RPMI8226 (cell line): ENCODE data around the gene IMMP2L.

Experiments used
- DNase-seq: peaks from one replicate; pipeline ENCODE4 v3.0.0-alpha.2; 2015

The IMMP2L gene

DNA sequence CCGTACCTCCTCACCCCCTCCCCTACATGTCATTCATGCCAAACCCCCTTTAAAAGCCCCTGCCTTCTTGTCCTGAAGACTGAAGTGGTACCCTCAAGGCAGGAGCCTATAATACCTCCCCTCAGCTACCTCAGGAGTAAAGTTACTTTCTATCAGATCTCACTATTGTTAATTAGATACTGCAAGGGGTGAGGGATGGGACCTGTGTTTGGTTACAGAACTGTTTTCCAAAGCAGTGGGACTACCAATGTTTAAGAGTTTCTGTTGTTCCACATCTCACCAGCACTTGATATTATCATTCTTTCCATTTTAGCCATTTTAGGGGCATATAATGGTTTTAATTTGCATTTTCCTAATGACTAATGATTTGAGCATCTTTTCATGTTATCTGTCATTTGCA is 668.2 kb downstream of the IMMP2L start:
- DNase-seq, result no peak

- no peak for DNase-seq
Measured at GRCh38 chr7:110891197-110891596, 671.1 kb downstream of the IMMP2L start.

- no peak for DNase-seq
Measured at GRCh38 chr7:110890101-110890500, 672.2 kb downstream of the IMMP2L start.

DNA sequence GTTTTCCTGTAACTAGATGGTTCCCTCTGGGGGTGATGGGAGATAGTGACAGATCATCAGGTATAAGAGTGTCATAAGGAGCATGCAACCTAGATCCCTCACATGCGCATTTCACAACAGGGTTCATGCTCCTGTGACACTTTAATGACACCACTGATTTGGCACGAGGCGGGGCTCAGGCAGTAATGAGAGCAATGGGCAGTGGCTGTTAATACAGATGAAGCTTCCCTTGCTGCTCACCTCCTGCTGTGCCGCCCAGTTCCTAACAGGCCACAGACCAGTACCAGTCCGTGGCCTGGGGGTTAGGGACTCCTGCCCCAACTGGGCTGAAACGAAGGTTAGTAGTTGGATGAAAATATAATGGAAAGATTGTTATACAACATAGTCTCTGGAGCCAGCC is 673.0 kb downstream of the IMMP2L start:
- no peak for DNase-seq

- DNase-seq, result no peak
Measured at GRCh38 chr7:110888641-110889040, 673.7 kb downstream of the IMMP2L start.

DNA sequence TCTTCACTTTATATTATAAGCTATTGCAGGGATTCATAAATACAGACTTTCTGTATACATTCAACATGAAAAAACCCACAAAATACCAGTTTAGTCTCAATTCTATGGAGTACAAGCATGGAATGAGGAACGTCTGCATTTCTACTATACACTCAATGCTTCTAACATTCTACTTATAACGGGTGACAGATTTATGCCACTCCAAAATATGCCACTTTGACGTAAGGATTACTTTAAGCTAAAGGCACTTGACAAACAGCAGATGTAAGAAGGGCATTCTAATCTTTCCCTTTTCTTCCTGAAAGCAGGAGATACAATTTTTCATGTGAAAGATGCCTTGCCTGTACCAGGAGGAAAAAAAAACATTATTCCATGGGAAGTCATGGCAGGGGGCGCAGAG is 676.8 kb downstream of the IMMP2L start:
- DNase-seq, result no peak

DNA sequence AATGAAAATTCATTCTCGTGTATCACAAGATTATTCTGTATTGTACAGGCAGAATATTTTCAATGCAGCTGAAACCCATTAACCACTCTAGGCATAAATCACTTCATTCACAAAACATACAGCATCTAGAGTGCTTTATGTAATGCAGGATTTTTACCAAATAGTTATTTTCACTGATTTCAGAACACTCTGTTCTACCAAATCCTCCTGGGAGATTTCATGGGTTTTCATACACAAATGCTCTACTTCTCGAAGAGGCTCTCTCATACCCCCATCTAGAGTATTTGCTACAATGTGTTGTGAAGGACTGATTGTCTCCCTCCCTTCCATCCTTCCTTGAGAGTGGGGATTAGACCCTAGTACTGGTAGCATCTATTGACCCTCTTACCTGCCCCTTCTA is 680.6 kb downstream of the IMMP2L start:
- no peak for DNase-seq

- DNase-seq, result no peak
Measured at GRCh38 chr7:110880971-110881370, 681.3 kb downstream of the IMMP2L start.

DNA sequence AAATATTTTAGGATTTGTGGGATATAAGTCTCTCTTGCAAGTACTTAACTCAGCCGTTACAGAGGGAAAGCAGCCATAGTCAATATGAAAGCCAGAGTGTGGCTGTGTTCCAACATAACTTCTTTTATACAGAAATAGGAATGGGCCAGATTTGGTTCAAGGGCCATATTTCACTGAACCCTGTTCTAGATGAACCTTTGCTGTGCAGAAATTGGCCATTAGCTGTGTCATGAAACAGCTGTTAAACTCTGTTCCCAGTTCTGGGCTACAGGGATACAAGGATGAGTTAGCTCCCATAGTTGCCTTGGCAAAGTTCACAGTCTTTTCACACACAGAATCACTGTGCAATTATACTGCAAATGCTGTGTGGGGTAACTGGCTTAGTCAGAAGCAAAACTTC is 685.3 kb downstream of the IMMP2L start:
- no peak for DNase-seq

DNA sequence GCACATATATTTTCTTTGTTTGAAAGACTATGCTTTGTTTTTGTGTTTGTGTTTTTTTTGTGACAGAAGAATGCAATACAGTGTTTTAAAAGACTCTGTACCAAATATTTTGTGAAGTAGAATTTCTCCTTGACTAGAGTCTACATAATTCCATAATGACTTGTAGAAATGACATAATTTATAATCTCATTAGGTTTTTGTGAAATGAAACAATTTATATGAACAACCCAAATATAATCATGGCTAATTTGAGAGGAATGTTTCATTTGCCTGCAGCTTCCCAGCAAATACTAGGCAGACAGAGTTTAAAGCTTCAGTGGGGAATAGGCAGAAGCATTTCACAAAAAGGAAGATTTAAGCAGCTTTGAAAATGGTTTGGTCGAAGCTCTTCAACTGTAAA is 686.9 kb downstream of the IMMP2L start:
- DNase-seq, result no peak

DNA sequence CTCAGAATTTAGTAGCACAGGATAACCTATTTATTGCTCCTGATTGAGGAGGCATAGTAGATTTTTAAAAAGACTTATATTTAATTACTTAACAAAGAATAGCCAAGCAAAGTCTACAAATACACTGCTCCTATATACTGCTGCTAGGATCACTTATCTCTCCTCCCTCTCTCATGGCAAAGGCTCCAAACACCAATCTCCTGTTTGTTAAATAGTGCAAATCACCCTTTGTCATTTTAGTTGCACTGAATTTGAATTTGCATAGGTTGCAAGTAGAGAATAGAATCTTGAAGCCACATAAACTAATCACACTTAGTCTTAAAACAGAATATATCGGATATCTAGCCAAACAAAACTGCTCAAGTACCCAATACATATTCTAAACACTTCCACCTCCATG is 690.4 kb downstream of the IMMP2L start:
- no peak for DNase-seq

DNA sequence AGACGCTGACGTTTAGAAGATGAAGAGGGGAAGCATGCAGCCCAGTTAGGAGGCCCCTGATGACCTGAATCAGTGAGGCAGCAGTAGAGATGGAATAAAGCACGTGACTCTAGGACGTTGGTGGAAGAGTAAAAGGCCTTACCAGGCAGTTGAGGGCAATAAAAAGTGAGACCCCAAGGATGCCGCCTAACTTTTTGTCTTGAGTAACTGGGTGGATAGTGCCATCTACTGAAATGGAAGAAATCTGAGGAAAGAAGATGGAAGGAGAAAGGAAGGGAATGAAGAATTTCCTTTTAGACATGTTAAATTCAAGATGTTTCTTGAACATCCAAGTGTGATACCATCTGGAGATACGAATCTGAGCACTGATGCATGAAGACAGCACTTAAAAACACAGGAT is 691.4 kb downstream of the IMMP2L start:
- no peak for DNase-seq

DNA sequence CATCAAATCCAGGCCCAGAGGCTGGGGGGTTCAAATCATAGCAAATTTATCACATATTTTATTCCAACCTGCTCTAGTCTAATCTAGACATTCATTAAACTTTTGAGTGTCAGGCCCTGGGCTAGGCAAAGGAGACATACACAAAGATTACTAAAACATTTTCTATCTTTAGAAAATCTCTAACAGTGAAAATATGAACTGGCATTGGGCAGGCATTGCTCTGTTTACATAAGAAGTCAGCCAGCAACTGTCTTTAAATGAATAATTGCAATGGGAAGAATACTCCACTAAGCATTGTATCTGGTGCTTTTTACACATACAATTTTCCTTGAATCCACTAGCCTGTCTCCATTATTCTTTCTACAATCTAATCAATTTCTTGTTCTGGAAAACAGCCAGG is 693.8 kb downstream of the IMMP2L start:
- DNase-seq, result no peak

- no peak for DNase-seq
Measured at GRCh38 chr7:110867771-110868170, 694.5 kb downstream of the IMMP2L start.

GRCh38 chr7:110863258-110863657 is 699.0 kb downstream of the IMMP2L start:
- no peak for DNase-seq

- no peak for DNase-seq
Measured at GRCh38 chr7:110861163-110861562, 701.1 kb downstream of the IMMP2L start.

- DNase-seq, result no peak
Measured at GRCh38 chr7:110857106-110857505, 705.2 kb downstream of the IMMP2L start.

DNA sequence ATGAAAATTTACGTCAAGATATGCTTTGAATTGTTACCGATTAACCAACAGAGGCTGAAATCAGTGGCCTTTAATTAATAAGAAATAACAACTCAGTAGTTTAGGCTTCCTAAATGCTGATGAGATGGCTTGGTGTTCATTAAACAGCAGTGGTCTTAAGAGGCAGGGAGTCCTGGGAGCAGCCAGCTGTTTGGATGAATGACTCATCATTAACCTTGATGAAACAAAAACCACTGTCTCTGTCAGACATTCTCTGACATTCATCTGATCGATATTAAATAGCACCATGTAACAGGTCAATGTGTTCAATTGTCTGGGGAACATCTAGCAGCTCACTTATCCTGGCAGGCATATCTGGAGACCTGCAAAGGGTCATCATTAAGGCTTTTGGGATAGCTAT is 705.6 kb downstream of the IMMP2L start:
- DNase-seq, result no peak

GRCh38 chr7:110854651-110855050 is 707.6 kb downstream of the IMMP2L start:
- DNase-seq, result no peak

DNA sequence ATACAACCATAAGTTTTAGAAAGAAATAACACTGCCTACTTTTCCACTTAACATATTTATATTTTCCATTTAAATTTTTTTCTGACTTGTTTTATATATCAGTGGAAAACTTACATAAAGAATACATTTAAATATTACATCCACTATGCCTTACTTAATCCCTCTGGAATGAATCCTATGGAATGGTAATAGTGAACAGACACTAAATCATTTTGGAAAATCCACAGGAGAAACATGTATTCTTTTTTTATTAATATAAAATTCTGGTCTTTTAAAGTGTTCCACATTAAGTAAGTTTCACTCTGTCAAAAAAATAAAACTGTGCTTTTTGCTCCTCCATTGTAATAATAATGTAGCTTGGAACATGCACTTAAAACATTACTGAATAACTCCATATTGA is 708.1 kb downstream of the IMMP2L start:
- no peak for DNase-seq

DNA sequence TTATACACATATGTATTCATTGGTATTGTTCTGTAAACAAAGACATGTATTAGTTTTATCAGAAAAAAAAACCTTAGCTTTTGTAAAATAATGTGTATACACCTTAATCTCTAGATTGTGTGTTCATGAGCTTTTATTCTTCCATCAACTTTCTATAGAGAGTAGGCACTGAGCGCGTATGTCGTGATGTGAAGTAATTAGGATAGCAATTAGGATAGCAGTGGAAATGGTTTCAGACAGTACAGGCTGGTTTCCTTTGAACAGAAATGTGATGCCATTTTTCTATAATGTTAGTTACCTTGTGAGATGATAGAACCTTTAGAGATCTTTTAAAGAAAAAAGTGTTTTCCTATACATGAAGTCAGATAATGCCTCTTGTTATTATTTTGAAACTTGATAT is 709.0 kb downstream of the IMMP2L start:
- DNase-seq, result no peak

- no peak for DNase-seq
Measured at GRCh38 chr7:110852156-110852940, 709.9 kb downstream of the IMMP2L start.

DNA sequence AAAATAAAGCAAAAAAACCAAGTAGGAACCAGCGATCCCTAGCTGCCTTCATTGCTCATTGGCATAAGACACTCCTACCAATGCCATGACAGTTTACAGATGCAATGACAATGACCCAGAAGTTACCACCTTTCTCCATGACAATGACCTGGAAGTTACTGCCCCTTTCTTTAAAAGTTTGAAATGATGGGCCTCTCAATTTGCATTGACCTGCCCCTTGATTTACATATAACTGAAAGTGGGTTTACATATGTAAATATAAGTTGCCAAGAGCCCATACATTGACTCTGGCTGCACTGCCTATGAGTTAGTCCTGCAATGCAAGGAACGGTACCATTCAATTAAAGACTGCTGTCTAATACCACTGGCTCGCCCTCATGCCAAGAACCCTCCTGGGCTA is 712.1 kb downstream of the IMMP2L start:
- DNase-seq, result no peak

GRCh38 chr7:110842796-110843195 is 719.5 kb downstream of the IMMP2L start:
- no peak for DNase-seq

- DNase-seq, result no peak
Measured at GRCh38 chr7:110841840-110842545, 720.3 kb downstream of the IMMP2L start.
